Ascending aorta (tissue), 2 donors: ENCODE data around the gene ANKRD22. TPM values are rescaled to one million over a fixed set of nuclear protein-coding genes. Genes with fewer than 3 reads are reported as not detected.

Experiments used
- DNase-seq, 2 donors: peaks; one replicate each; pipeline ENCODE4 v3.0.0-alpha.2; 2019; ENCODE audit warnings: low spot score in 2 of 2
- H3K27ac ChIP-seq, 2 donors: fragments of 200-600 bp; sonication (generic); one replicate each; pipeline ENCODE4 v1.5.1; 2016 to 2017; ENCODE audit warnings: mild to moderate bottlenecking in 1 of 2
- H3K27me3 ChIP-seq: fragments of 200-600 bp; sonication (generic); one replicate; pipeline ENCODE4 v1.5.1; 2017
- H3K36me3 ChIP-seq, 2 donors: fragments of 200-600 bp; sonication (generic); one replicate each; pipeline ENCODE4 v1.5.1; 2016
- H3K4me1 ChIP-seq, 2 donors: fragments of 200-600 bp; sonication (generic); one replicate each; pipeline ENCODE4 v1.5.1; 2016 to 2017; ENCODE audit warnings: mild to moderate bottlenecking in 1 of 2
- H3K4me3 ChIP-seq, 2 donors: fragments of 200-600 bp; sonication (generic); one replicate each; pipeline ENCODE4 v1.5.1; 2016 to 2017; ENCODE audit warnings: mild to moderate bottlenecking in 1 of 2
- H3K9me3 ChIP-seq, 2 donors: fragments of 200-600 bp; sonication (generic); one replicate each; pipeline ENCODE4 v1.5.1; 2016
- CTCF ChIP-seq, 3 experiments: fragments of 200-600 bp in 2 of 3; fragments of 450-650 bp in 1 of 3; sonication (generic) in 2 of 3; IDR thresholded peaks; one replicate each; pipeline ENCODE4 v1.5.1; 2016 to 2019; ENCODE audit warnings: antibody characterized with exemption in 3 of 3, mild to moderate bottlenecking in 1 of 3, moderate library complexity in 1 of 3
- intact Hi-C: fragments of 100-400 bp; cut with DNase I; formaldehyde crosslinking; loops from one replicate; pipeline ENCODE4 v1.15.1; 2023
- total RNA-seq: library from RNA; depleted of rRNA; stranded (reverse); fragments of >200 nt; gene quantifications from one replicate; pipeline ENCODE4 v1.1.0, GENCODE V29; 2016

ANKRD22 gene
- total RNA-seq, 1 donor from 2014 or later = not detected

GRCh38 chr10:88791924-88792323 is 59.7 kb downstream of the ANKRD22 start:
- no peak overlapping the region for H3K4me3 ChIP-seq
- intact Hi-C loops = no loop called here
- H3K36me3 ChIP-seq = no peaks in the 10 kb centered on the region
- H3K9me3 ChIP-seq = no peaks in the 10 kb centered on the region
- DNase-seq = no peak
- no peaks in the 10 kb centered on the region for H3K4me1 ChIP-seq
- no peak overlapping the region for H3K27ac ChIP-seq
- TF ChIP-seq CTCF (IDR thresholded peaks at IDR 0.05) = peak in 1 of 3 experiments; percentile 5
- H3K27me3 ChIP-seq = no peaks in the 10 kb centered on the region

GRCh38 chr10:88788924-88789323 is 62.7 kb downstream of the ANKRD22 start:
- TF ChIP-seq CTCF (IDR thresholded peaks at IDR 0.05) = no peak
- intact Hi-C loops = no loop called here

DNA sequence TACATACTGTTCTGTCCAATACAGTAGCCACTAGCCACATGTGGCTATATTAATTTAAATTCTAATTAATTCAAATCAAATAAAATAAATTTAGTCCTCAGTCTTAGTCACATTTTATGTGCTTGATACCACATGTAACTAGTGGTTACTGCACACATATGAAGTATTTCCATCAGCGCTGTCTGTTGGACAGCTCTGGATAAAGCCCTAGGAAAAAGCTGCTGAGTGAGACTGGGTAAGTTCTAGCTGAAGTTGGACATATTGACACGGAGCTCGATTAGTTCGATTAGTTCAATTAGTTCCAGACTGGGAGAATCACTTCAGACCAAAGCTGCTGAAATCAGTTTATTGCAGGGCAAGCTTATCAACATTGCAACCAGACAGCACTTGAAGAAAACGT is 64.2 kb downstream of the ANKRD22 start:
- intact Hi-C loops = no loop called here
- no peaks in the 10 kb centered on the region for H3K9me3 ChIP-seq
- no peaks in the 10 kb centered on the region for H3K27me3 ChIP-seq
- H3K4me1 ChIP-seq = no peaks in the 10 kb centered on the region
- H3K36me3 ChIP-seq = no peaks in the 10 kb centered on the region
- H3K4me3 ChIP-seq = no peak overlapping the region
- TF ChIP-seq CTCF (IDR thresholded peaks at IDR 0.05) = no peak
- H3K27ac ChIP-seq = no peak overlapping the region
- no peak for DNase-seq

More at GRCh38 chr10:88788924-88789323, 62.7 kb downstream of the ANKRD22 start:
- Histone ChIP-seq H3K27me3 (no peaks in the 10 kb centered on the region), H3K4me1 (no peaks in the 10 kb centered on the region), H3K4me3 (no peak overlapping the region), H3K27ac (no peak overlapping the region), H3K36me3 (no peaks in the 10 kb centered on the region), H3K9me3 (no peaks in the 10 kb centered on the region)
- DNase-seq = no peak

DNA sequence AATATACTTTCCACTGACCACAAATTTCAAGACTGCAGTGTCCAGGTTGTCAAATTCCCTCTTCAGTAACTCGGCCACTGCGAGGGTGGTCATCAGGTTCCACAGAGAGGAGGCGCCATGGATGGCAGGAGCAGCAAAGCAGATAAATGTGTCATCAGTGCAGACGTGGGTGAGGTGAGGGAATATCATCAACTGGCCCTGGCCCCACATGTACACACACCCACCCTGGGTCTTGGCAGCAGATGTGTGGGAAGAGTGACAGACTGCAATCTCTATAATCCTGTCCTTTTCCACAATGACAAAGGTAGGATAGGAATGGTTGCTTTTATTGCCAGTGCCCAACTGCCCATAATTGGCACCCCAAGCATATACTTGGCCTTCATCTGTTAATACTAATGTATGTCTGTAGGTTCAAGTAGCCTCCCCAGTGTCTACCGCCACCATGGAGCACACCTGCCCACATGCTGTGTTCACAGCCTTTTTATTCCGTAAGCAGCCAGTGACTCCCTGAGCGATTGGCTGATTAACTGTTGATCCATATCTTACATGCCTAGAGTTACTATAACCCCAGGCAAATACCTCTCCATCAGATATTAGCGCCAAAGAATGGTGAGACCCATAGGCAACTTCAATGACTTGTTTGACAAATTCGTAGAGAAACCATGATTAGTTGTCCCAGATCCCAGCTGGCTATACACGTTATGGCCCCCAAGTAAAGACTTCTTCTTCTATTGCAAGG is 65.4 kb downstream of the ANKRD22 start:
- Histone ChIP-seq H3K9me3 (no peaks in the 10 kb centered on the region), H3K27me3 (no peaks in the 10 kb centered on the region), H3K4me3 (no peak overlapping the region), H3K36me3 (no peaks in the 10 kb centered on the region), H3K4me1 (no peaks in the 10 kb centered on the region), H3K27ac (no peak overlapping the region)
- DNase-seq = no peak
- TF ChIP-seq CTCF (IDR thresholded peaks at IDR 0.05) = no peak
- intact Hi-C loops = no loop called here

GRCh38 chr10:88783724-88784123 is 67.9 kb downstream of the ANKRD22 start:
- DNase-seq = no peak
- H3K4me3 ChIP-seq = no peak overlapping the region
- no peak for TF ChIP-seq CTCF (IDR thresholded peaks at IDR 0.05)
- intact Hi-C loops = no loop called here
- no peaks in the 10 kb centered on the region for H3K4me1 ChIP-seq
- H3K9me3 ChIP-seq = no peaks in the 10 kb centered on the region
- H3K27ac ChIP-seq = no peak overlapping the region
- H3K36me3 ChIP-seq = no peaks in the 10 kb centered on the region
- no peaks in the 10 kb centered on the region for H3K27me3 ChIP-seq
